ENCODE results near the gene CENPX. TPM values are rescaled to one million over a fixed set of nuclear protein-coding genes. Genes with fewer than 3 reads are reported as not detected.

Gene CENPX
- total and polyA plus RNA-seq, 2 of the 13 experiments (the other 11 are each of a cell fraction or from before 2014, with no cell fraction given), result 92.7 to 170 TPM

DNA sequence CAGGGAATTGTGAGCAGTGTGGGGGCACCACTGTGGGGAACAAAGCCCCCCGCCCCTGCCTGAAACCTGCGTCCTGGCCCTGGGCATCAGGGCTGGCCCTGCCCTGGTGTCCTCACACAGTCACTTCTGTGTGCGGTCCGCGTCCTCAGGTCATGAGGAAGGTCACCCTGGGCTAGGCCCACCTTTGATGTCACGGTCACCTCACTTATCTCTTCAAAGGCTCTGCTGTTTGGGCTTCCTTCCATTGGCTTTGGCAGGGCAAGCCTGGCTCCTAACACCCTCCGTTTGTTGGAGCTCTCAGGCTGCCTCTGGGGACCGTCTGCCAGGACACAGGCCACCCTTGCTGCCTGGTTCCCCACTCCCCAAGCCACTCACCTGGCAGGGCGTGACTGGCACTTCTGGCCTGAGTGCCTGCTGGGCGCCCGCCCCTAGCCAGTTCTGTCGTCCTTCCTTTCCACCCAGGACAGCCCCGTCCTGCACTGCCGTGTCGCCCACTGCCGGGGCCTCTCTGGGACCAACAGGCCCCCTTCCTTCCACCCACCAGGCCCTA lies 8.8 kb downstream of the CENPX start (continued):
- TF ChIP-seq SP4 (CRISPR knock-in tag; IDR thresholded peaks at IDR 0.05) (peak; percentile 52; the same call in 1 of the 2 replicates), ZNF644 (CRISPR knock-in tag; IDR thresholded peaks at IDR 0.05; ENCODE audit: low read depth) (no peak), ZNF484 (CRISPR knock-in tag; IDR thresholded peaks at IDR 0.05; ENCODE audit: borderline replicate concordance, low read depth) (no peak), PTBP1 (IDR thresholded peaks at IDR 0.05; ENCODE audit: low read depth, low read length, poor library complexity, severe bottlenecking) (no peak), ZSCAN31 (CRISPR knock-in tag; IDR thresholded peaks at IDR 0.05; ENCODE audit: low read depth) (no peak), ZNF75D (CRISPR knock-in tag; IDR thresholded peaks at IDR 0.05; ENCODE audit: borderline replicate concordance) (no peak), ZFP62 (CRISPR knock-in tag; IDR thresholded peaks at IDR 0.05) (no peak), TBP (CRISPR knock-in tag; IDR thresholded peaks at IDR 0.05) (no peak), KDM5A (IDR thresholded peaks at IDR 0.05; ENCODE audit: borderline replicate concordance, low read length) (no peak), SNRNP70 (IDR thresholded peaks at IDR 0.05; ENCODE audit: low read depth, low read length) (no peak), ZNF30 (CRISPR knock-in tag; IDR thresholded peaks at IDR 0.05) (no peak), PAWR (CRISPR knock-in tag; IDR thresholded peaks at IDR 0.05; ENCODE audit: borderline replicate concordance) (no peak), ATF7 (IDR thresholded peaks at IDR 0.05) (no peak), ATF7 (CRISPR knock-in tag; IDR thresholded peaks at IDR 0.05) (no peak), THYN1 (CRISPR knock-in tag; IDR thresholded peaks at IDR 0.05; ENCODE audit: borderline replicate concordance, low read depth) (no peak), PHF20 (CRISPR knock-in tag; IDR thresholded peaks at IDR 0.05) (no peak), IKZF1 (IDR thresholded peaks at IDR 0.05) (no peak), ZNF788 (CRISPR knock-in tag; IDR thresholded peaks at IDR 0.05; ENCODE audit: borderline replicate concordance) (no peak; the same call in 1 of the 2 replicates), JUNB (CRISPR knock-in tag; IDR thresholded peaks at IDR 0.05; ENCODE audit: borderline replicate concordance) (no peak), ZNF234 (CRISPR knock-in tag; conservative IDR thresholded peaks at IDR 0.05) (no peak), HDAC2 (CRISPR knock-in tag; IDR thresholded peaks at IDR 0.05) (peak; percentile 68), SSRP1 (CRISPR knock-in tag; IDR thresholded peaks at IDR 0.05) (no peak)
- TF ChIP-seq, protein P1, sequence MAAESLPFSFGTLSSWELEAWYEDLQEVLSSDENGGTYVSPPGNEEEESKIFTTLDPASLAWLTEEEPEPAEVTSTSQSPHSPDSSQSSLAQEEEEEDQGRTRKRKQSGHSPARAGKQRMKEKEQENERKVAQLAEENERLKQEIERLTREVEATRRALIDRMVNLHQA (CRISPR knock-in tag; IDR thresholded peaks at IDR 0.05), result no peak
- TF ChIP-seq, protein P2, sequence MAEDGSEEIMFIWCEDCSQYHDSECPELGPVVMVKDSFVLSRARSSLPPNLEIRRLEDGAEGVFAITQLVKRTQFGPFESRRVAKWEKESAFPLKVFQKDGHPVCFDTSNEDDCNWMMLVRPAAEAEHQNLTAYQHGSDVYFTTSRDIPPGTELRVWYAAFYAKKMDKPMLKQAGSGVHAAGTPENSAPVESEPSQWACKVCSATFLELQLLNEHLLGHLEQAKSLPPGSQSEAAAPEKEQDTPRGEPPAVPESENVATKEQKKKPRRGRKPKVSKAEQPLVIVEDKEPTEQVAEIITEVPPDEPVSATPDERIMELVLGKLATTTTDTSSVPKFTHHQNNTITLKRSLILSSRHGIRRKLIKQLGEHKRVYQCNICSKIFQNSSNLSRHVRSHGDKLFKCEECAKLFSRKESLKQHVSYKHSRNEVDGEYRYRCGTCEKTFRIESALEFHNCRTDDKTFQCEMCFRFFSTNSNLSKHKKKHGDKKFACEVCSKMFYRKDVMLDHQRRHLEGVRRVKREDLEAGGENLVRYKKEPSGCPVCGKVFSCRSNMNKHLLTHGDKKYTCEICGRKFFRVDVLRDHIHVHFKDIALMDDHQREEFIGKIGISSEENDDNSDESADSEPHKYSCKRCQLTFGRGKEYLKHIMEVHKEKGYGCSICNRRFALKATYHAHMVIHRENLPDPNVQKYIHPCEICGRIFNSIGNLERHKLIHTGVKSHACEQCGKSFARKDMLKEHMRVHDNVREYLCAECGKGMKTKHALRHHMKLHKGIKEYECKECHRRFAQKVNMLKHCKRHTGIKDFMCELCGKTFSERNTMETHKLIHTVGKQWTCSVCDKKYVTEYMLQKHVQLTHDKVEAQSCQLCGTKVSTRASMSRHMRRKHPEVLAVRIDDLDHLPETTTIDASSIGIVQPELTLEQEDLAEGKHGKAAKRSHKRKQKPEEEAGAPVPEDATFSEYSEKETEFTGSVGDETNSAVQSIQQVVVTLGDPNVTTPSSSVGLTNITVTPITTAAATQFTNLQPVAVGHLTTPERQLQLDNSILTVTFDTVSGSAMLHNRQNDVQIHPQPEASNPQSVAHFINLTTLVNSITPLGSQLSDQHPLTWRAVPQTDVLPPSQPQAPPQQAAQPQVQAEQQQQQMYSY (CRISPR knock-in tag; IDR thresholded peaks at IDR 0.05), result no peak
- TF ChIP-seq, protein P3, sequence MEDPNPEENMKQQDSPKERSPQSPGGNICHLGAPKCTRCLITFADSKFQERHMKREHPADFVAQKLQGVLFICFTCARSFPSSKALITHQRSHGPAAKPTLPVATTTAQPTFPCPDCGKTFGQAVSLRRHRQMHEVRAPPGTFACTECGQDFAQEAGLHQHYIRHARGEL (CRISPR knock-in tag; IDR thresholded peaks at IDR 0.05), result no peak
- TF ChIP-seq, protein P4, sequence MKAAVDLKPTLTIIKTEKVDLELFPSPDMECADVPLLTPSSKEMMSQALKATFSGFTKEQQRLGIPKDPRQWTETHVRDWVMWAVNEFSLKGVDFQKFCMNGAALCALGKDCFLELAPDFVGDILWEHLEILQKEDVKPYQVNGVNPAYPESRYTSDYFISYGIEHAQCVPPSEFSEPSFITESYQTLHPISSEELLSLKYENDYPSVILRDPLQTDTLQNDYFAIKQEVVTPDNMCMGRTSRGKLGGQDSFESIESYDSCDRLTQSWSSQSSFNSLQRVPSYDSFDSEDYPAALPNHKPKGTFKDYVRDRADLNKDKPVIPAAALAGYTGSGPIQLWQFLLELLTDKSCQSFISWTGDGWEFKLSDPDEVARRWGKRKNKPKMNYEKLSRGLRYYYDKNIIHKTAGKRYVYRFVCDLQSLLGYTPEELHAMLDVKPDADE (CRISPR knock-in tag; IDR thresholded peaks at IDR 0.05), result no peak

Measured in HepG2 (cell line).